Measurements from ENCODE around the gene OR10H3.

DNA sequence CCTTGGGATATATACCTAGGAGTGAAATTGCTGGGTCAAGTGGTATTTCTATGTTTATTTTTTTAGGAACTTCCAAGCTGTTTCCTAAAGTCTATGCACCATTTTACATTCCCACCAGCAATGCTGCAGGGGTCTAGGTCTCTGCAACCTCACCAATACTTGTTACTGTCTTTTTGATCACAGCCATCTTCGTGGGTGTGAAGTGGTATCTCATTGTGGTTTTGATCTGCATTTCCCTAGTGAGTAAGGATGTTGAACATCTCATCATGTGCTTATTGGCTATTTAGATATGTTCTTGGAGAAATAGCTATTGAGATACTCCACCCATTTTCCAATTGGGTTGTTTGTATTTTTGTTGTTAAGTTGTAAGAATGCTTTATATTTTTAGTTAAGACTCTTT is 7.2 kb upstream of the OR10H3 start:
- TF ChIP-seq, protein P1, sequence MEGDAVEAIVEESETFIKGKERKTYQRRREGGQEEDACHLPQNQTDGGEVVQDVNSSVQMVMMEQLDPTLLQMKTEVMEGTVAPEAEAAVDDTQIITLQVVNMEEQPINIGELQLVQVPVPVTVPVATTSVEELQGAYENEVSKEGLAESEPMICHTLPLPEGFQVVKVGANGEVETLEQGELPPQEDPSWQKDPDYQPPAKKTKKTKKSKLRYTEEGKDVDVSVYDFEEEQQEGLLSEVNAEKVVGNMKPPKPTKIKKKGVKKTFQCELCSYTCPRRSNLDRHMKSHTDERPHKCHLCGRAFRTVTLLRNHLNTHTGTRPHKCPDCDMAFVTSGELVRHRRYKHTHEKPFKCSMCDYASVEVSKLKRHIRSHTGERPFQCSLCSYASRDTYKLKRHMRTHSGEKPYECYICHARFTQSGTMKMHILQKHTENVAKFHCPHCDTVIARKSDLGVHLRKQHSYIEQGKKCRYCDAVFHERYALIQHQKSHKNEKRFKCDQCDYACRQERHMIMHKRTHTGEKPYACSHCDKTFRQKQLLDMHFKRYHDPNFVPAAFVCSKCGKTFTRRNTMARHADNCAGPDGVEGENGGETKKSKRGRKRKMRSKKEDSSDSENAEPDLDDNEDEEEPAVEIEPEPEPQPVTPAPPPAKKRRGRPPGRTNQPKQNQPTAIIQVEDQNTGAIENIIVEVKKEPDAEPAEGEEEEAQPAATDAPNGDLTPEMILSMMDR (IDR thresholded peaks at IDR 0.05) = no peak
- TF ChIP-seq EZH2 (IDR thresholded peaks at IDR 0.05; ENCODE audit: borderline replicate concordance, insufficient read depth, low read depth, low read length, poor library complexity, severe bottlenecking) = no peak
